OCI-LY7 (cell line): ENCODE data around the gene COL23A1.

Experiments
- EZH2phosphoT487 ChIP-seq: fragments of 200-600 bp; sonication (generic); IDR thresholded peaks from 2 replicates; pipeline ENCODE4 v1.6.1; 2018; ENCODE audit warnings: low read depth, borderline replicate concordance, mild to moderate bottlenecking, mixed run types, antibody characterized with exemption, low read length, moderate library complexity, mixed read lengths
- TF ChIP-seq, protein P1 (sequence below): fragments of 200-600 bp; sonication (generic); conservative IDR thresholded peaks from 2 replicates; pipeline ENCODE4 v1.5.1; 2014; ENCODE audit warnings: mild to moderate bottlenecking, antibody characterized with exemption, low read length, moderate library complexity, mixed read lengths

DNA sequence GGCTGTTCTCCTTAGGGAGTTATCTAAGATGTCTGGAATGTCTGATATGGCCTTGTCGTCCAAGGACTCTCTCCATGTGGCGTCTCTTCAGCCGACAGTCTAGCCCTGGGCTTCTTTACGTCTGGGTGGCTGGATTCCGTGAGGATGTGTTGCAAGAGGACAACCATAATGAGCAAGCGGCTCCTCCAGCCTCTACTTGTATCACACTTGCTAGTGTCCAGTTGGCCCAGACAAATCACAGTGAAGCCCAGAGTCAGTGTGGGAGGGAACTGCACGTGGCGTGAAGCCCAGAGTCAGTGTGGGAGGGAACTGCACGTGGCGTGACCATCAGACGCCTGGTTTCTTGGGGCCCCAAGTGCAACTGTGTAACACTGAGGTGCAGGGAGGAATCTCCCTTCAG lies 61.1 kb downstream of the COL23A1 start:
- TF ChIP-seq, protein P1, sequence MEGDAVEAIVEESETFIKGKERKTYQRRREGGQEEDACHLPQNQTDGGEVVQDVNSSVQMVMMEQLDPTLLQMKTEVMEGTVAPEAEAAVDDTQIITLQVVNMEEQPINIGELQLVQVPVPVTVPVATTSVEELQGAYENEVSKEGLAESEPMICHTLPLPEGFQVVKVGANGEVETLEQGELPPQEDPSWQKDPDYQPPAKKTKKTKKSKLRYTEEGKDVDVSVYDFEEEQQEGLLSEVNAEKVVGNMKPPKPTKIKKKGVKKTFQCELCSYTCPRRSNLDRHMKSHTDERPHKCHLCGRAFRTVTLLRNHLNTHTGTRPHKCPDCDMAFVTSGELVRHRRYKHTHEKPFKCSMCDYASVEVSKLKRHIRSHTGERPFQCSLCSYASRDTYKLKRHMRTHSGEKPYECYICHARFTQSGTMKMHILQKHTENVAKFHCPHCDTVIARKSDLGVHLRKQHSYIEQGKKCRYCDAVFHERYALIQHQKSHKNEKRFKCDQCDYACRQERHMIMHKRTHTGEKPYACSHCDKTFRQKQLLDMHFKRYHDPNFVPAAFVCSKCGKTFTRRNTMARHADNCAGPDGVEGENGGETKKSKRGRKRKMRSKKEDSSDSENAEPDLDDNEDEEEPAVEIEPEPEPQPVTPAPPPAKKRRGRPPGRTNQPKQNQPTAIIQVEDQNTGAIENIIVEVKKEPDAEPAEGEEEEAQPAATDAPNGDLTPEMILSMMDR = no peak
- TF ChIP-seq EZH2phosphoT487 = no peak
